NCI-H82 (cell line): Measurements from ENCODE around the gene CC2D1B.

Experiments used
- DNase-seq: peaks from one replicate; lab custom pipeline; 2025; lab: John Stamatoyannopoulos, UW

Gene CC2D1B

GRCh38 chr1:52359676-52360594, 6.1 kb downstream of the CC2D1B start:
- DNase-seq: no peak

- no peak for DNase-seq
Measured at GRCh38 chr1:52358851-52359497, 7.0 kb downstream of the CC2D1B start.

- DNase-seq: no peak
Measured at GRCh38 chr1:52357397-52357796, 8.6 kb downstream of the CC2D1B start.

GRCh38 chr1:52356818-52357355, 9.1 kb downstream of the CC2D1B start:
- no peak for DNase-seq

- DNase-seq: no peak
Measured at GRCh38 chr1:52355847-52356505, 10.0 kb downstream of the CC2D1B start.

GRCh38 chr1:52355436-52355835, 10.6 kb downstream of the CC2D1B start:
- no peak for DNase-seq

- no peak for DNase-seq
Measured at GRCh38 chr1:52352690-52353089, 13.3 kb downstream of the CC2D1B start.

GRCh38 chr1:52348704-52349300, 17.2 kb downstream of the CC2D1B start:
- DNase-seq: peak; percentile 93

GRCh38 chr1:52346653-52347052, 19.4 kb downstream of the CC2D1B start:
- DNase-seq: peak; percentile 57

GRCh38 chr1:52345252-52345651, 20.8 kb downstream of the CC2D1B start:
- DNase-seq: peak; percentile 46

- DNase-seq: no peak
Measured at GRCh38 chr1:52343979-52344378, 22.0 kb downstream of the CC2D1B start.

GRCh38 chr1:52341655-52342260, 24.2 kb downstream of the CC2D1B start:
- no peak for DNase-seq

- no peak for DNase-seq
Measured at GRCh38 chr1:52337439-52337838, 28.6 kb downstream of the CC2D1B start.

GRCh38 chr1:52334906-52335528, 31.0 kb downstream of the CC2D1B start:
- no peak for DNase-seq

GRCh38 chr1:52332411-52332810, 33.6 kb downstream of the CC2D1B start:
- no peak for DNase-seq

GRCh38 chr1:52328615-52329014, 37.4 kb downstream of the CC2D1B start:
- no peak for DNase-seq

GRCh38 chr1:52325786-52326185, 40.2 kb downstream of the CC2D1B start:
- no peak for DNase-seq

GRCh38 chr1:52323731-52324130, 42.3 kb downstream of the CC2D1B start:
- no peak for DNase-seq

GRCh38 chr1:52321061-52321460, 44.9 kb downstream of the CC2D1B start:
- no peak for DNase-seq

GRCh38 chr1:52306227-52307006, 59.6 kb downstream of the CC2D1B start:
- DNase-seq: no peak
